Measurements from ENCODE around the gene GLYR1.
"Not testable (repeated sequence)": the region's sequence is repeated elsewhere in the genome, so short reads cannot be mapped to it uniquely, and the experiment has no call there.

Gene GLYR1

GRCh38 chr16:4787627-4788482 is 59.2 kb downstream of the GLYR1 start, which contains the start of gene SEPTIN12:
Gene SEPTIN12, minus strand, starts transcription at chr16:4788345. Its CDS starts 700 bp downstream, at chr16:4787645.
- no peak within 1 kb of the TSS for H3K4me3 ChIP-seq (replicated peaks; ENCODE audit: low read depth, low read length)
- DNase-seq (ENCODE audit: extremely low read depth, low read depth): no peak
- no peak for TF ChIP-seq CTCF (IDR thresholded peaks at IDR 0.05; ENCODE audit: low read depth, low read length, missing control alignments)

- no peak overlapping the region for H3K4me3 ChIP-seq (replicated peaks; ENCODE audit: low read depth, low read length)
- no peak for DNase-seq (ENCODE audit: extremely low read depth, low read depth)
- no peak for TF ChIP-seq CTCF (IDR thresholded peaks at IDR 0.05; ENCODE audit: low read depth, low read length, missing control alignments)
These were observed 60.0 kb downstream of the GLYR1 start for GRCh38 chr16:4787068-4787467.

- no peak for TF ChIP-seq CTCF (IDR thresholded peaks at IDR 0.05; ENCODE audit: low read depth, low read length, missing control alignments)
- no peak overlapping the region for H3K4me3 ChIP-seq (replicated peaks; ENCODE audit: low read depth, low read length)
These were observed 61.2 kb downstream of the GLYR1 start for GRCh38 chr16:4785758-4786433.

GRCh38 chr16:4784444-4784987 is 62.6 kb downstream of the GLYR1 start:
- H3K4me3 ChIP-seq (replicated peaks; ENCODE audit: low read depth, low read length); DNase-seq (ENCODE audit: extremely low read depth, low read depth): not testable (repeated sequence)

More at GRCh38 chr16:4785758-4786433, 61.2 kb downstream of the GLYR1 start:
- no peak for DNase-seq (ENCODE audit: extremely low read depth, low read depth)

- H3K4me3 ChIP-seq (replicated peaks; ENCODE audit: low read depth, low read length): no peak overlapping the region
- no peak for TF ChIP-seq CTCF (IDR thresholded peaks at IDR 0.05; ENCODE audit: low read depth, low read length, missing control alignments)
- DNase-seq (ENCODE audit: extremely low read depth, low read depth): no peak
These were observed 63.1 kb downstream of the GLYR1 start for GRCh38 chr16:4783951-4784336.

GRCh38 chr16:4783251-4783950 is 63.7 kb downstream of the GLYR1 start:
- TF ChIP-seq CTCF (IDR thresholded peaks at IDR 0.05; ENCODE audit: low read depth, low read length, missing control alignments): no peak
- no peak for DNase-seq (ENCODE audit: extremely low read depth, low read depth)
- H3K4me3 ChIP-seq (replicated peaks; ENCODE audit: low read depth, low read length): no peak overlapping the region
